HG02623 (cell line): ENCODE data around the gene TMEM150B.

ENCODE experiments used
- ATAC-seq: cut with Tn5 transposase; IDR thresholded peaks from one replicate; pipeline ENCODE4 v1.9.1; 2021; ENCODE audit warnings: moderate library complexity; ENCODE audit not compliant: unreplicated experiment

TMEM150B gene

DNA sequence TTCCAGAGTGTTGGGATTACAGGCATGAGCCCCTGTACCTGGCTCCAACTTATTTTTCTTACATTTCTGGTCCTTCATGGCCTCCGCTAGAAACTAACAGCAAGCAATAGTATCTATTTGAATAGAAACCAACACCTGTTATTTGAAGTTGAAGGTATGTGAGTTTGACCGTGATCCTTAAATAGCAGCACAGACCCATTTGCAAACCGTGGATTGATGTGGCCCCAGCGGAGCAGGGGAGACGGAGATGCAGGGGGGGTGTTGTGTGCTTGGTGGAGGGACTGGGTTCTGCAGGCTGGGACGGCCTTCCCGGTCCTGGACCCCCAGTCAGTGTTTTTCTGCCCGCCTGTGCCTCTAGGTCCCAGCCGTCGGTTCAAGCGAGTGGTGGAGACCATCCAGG is 16.9 kb downstream of the TMEM150B start:
- no peak for ATAC-seq

GRCh38 chr19:55306712-55307111 is 18.4 kb downstream of the TMEM150B start:
- no peak for ATAC-seq

DNA sequence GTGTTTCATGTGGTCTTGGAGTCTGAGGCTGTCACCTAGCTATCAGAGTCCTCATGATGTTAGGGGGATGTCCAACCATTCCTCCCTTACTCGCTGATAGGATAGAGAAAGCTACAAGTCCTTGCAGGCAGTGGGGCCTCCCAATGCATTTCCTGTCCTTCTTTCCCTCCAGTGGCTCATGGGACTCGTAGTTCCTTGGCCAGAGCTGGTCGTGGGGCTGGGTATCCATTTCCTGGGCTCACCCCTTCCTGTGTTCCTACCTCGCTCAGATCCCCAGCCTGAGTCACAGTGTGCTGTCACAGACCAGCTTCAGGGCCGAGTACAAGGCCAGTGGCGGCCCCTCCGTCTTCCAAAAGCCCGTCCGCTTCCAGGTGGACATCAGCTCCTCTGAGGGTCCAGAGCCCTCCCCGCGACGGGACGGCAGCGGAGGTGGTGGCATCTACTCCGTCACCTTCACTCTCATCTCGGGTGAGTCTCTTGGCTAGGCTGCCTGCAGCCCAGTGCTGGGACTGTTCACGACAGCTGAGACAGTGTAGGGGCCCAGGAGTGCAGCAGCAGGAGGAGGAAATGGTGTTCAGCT is 19.1 kb downstream of the TMEM150B start:
- ATAC-seq = no peak

GRCh38 chr19:55305491-55305890 is 19.6 kb downstream of the TMEM150B start:
- ATAC-seq = no peak

DNA sequence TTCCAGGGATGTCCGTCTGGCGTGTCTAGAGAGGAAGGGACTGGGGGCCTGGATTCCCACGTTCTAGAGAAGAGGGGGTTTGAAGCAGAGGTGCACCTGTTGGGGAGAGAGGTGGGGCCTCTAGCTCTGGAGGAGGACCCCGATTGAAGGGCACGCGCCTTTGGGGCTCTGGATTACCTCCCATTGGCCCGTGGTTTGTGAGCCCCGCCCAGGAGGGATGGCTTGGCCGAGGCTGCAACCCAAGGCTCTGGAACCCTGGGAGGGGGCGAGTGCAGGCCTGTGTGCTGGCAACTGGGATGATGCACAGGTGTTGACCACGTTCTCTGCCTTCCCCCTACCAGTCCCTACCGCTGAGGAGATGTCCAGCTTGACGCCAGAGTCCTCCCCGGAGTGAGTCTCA is 20.2 kb downstream of the TMEM150B start:
- ATAC-seq = no peak

DNA sequence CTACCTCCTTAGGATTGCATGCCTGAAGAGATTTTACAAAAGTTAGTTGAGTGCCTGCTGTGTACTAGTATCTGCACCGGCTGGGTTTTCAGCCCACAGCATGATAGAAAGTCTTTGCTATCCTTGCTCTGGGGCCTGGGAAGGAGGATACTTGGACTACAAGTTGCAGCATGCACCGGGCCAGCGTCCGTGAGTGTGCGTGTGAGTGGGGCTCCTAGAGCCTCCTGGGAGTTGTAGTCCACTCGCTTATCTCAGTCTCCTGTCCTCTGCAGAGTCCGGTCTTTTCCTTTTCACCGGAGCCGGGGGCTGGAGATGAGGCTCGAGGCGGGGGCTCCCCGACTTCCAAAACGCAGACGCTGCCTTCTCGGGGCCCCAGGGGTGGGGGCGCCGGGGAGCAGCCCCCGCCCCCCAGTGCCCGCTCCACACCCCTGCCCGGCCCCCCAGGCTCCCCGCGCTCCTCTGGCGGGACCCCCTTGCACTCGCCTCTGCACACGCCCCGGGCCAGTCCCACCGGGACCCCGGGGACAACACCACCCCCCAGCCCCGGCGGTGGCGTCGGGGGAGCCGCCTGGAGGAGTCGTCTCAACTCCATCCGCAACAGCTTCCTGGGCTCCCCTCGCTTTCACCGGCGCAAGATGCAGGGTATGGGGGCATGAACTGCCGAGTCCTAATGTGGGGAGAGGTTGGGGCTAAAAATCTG is 20.7 kb downstream of the TMEM150B start:
- no peak for ATAC-seq

GRCh38 chr19:55303477-55303876 is 21.7 kb downstream of the TMEM150B start:
- ATAC-seq = no peak

DNA sequence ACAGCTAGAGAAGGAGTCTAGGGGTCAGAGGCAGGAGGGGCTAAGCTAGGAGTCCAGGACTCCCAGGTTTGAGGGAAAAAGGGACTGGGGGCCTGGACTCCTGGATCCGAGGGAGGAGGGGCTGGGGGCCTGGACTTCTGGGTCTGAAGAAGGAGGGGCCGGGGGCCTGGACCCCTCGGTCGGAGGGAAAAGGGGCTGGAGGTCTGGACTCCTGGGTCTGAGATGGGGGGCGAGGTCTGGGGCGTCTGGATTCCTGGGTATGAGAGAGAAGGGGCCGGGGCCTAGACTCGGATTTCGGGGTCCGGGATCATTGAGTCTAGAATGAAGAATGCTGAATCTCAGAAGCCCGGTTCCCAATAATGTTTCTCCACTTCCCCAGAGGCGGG is 22.8 kb downstream of the TMEM150B start:
- no peak for ATAC-seq

DNA sequence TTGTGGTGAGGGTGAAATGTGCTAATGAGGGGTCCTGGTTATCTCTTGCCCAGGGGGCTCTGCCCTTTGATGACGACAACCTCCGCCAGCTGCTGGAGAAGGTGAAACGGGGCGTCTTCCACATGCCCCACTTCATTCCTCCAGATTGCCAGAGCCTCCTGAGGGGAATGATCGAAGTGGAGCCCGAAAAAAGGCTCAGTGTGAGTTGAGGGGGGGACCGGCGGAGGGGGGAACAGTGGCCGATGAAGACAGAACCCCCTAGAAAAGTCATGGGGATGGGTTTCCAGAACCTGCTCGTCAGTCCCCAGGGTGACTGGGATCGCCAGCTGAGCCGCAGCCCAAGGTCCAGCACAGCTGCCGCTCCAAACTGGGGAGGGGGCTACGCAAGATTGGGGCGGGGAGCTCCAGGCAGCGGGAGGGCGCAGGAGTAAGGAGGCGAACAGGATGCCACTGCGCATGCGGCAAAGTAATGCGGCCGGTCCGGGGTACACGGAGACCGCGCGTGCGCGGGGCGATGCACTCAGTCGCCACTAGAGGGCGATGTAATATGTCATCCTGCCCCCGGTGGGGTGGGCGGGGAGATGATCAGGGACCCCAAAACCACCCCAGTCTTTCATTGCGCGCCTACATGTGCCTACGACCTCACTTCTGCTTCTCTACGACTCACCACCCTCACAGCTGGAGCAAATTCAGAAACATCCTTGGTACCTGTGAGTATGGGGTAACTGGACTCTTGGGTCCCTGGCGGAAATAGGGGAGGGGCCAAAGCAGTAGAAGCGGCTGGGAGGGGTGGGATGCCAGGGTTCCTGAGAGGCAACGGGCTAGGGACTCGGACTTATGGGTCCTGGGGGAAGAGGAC is 23.5 kb downstream of the TMEM150B start:
- no peak for ATAC-seq

GRCh38 chr19:55300886-55301458 is 24.2 kb downstream of the TMEM150B start:
- no peak for ATAC-seq

- ATAC-seq = no peak
These were observed 25.1 kb downstream of the TMEM150B start for GRCh38 chr19:55299991-55300390.

- ATAC-seq = no peak
These were observed 27.9 kb downstream of the TMEM150B start for GRCh38 chr19:55297267-55297666.

DNA sequence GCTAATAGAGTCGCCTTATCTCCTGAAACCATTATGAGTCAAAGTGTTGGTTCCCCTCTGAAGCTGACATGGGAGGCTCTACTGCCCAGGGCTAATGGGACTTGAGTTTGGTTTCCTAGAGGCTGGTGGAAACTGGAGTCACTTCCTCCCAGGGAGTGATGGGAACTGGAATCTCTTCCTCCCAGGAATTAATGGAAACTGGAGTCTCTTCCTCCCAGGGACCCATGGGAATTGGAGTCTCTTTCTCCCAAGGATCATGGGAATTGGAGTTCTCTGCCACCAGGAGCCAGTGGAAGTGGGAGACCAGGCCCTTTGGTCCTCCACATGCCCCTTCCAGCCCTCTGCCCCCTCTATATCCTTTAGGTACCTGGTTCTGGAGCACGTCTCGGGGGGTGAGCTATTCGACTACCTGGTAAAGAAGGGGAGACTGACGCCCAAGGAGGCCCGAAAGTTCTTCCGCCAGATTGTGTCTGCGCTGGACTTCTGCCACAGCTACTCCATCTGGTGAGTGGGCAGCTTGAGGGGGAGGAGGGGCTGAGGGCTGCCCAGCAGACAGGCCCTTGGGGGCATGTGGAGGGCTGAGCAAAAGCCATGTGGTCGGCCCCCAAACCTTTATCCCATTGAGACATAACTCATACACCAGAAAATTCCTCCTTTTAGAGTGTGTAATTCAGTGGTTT is 35.9 kb downstream of the TMEM150B start:
- ATAC-seq = no peak

DNA sequence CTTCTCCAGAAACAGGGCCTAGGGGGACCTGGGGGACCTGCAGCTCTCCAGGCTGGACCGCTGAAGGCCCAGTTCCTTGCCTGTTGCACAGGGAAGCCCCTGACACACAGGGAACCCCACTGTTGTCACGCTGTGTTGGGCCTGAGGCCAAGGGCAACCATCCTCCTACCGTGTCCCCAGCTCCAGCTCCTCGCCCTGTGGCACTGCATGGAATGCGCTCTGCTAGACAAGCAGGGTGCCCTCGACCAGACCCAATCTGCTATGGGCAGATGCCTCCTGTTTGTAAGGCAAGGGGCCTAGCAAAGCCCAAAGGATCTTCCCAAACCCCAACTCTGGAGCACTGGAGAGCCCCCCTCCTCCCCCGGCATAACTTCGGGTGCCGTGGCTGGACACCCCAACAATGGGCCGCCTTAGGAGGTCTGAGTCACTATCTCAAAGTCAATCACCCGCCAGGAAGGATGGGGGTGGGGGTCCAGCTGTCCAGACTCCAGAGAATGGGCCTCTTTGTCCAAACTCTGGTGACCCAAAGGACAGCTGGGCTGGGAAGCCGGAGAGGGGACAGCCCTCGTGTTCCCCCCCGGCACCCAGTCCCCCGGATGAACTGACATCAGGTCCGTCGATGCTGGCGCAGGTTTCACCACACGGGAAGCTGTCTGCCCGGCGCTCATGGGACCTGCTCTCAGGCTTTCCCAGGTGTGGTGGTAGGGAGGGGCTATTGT is 37.6 kb downstream of the TMEM150B start:
- no peak for ATAC-seq

DNA sequence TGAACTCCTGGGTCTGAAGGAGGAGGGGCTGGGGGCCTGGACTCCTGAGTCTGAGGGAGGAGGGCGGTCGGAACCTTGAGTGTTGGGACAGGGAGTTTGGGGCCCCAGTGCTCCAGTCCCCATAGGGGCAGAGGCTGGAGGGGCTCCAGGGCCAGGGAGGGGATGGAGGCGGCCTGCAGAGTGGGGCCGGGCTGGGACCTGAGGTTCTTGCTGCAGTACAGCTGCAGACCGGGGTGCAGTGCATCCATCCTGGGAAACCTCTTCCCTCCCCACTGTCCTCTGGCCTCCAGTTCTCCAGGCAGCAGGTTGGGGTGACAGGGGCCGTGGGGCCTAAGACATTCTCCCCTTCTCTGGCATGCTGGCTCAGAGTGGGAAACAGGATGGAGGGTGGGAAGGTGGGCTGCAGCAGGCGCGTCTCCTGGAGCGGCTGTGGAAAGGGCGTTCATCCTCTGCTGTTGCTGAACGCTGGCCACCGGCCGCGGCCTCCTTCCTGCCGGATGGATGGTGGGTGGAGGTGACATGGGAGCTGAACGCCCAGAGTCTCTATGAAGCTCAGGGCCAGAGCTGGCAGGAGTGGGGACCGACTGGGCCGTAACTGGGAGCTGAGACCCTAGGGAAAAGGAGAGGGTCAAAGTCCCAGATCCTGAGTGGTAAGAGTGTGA is 39.8 kb downstream of the TMEM150B start:
- no peak for ATAC-seq

GRCh38 chr19:55284405-55285058 is 40.6 kb downstream of the TMEM150B start:
- no peak for ATAC-seq

DNA sequence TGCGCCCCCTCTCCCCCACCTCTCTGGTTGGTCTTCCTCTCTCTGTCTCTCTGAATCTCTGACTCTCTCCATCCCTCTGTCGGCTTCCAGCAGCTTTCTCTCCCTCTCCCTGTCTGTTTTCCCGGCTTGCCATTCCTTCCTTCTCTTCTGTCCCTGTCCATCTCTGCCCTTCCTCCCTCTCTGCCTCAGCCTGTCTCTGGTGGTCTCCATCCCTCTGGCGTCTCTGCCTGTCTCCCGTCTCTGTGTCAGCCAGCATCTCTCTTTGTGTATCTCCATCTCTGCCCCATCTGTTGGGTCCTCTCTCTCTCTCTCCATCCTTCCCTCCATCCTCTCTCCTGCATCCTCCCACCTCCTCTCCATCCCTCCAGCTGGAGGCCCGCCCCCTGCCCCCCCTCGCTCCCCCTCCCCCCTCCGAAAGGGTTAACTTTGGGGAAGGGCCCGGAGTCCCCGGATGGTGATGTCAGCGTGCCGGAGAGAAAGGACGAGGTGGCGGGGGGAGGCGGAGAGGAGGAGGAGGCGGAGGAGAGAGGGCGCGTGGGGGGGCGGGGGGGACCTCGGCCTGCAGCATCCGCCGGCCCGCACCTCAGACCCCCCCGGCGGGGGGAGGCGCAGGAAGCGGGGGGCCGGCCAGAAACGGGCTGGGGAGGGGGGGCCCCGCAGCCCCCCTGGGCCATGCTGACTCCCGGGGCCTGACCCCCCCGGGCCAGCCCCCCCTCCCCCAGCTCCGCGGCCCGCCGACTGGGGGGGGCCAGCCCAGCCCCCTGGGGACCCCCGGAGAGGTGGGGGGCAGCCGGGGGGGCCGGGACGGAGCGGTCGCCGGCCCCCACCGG is 41.4 kb downstream of the TMEM150B start, which contains the start of gene BRSK1:
Gene BRSK1, plus strand, starts transcription at position 450 of the 830 bp plus-strand sequence. CDS start 446 bp downstream, outside the sequence.
- no peak for ATAC-seq
